Lower leg skin (tissue), 4 donors: ENCODE results near the gene DTNBP1. TPM values are rescaled to one million over a fixed set of nuclear protein-coding genes. Genes with fewer than 3 reads are reported as not detected.

Experiments used
- DNase-seq, 2 donors: peaks; one replicate each; pipeline ENCODE4 v3.0.0-alpha.2; 2019; ENCODE audit warnings: low spot score in 2 of 2
- H3K4me3 ChIP-seq: fragments of 200-600 bp; sonication (generic); 2 replicates; pipeline ENCODE4 v1.5.1; 2017; ENCODE audit warnings: mild to moderate bottlenecking, low read depth; ENCODE audit not compliant: poor library complexity, severe bottlenecking
- POLR2A ChIP-seq, 2 donors: fragments of 450-650 bp; IDR thresholded peaks; one replicate each; pipeline ENCODE4 v1.6.1; 2016 to 2017; ENCODE audit warnings: antibody characterized with exemption in 2 of 2, mild to moderate bottlenecking in 1 of 2, moderate library complexity in 1 of 2
- WGBS, 2 donors: methylation state at CpG; one replicate each; pipeline ENCODE4 v1.1.5; 2018; 5-methylcytosine and 5-hydroxymethylcytosine counted together
- intact Hi-C: fragments of 100-400 bp; cut with DNase I; formaldehyde crosslinking; loops from one replicate; pipeline ENCODE4 v1.15.0; 2023; ENCODE audit warnings: low total_unique reads
- total RNA-seq, 4 donors: library from RNA; depleted of rRNA; stranded (reverse); fragments of >200 nt; gene quantifications; one replicate each; pipeline ENCODE4 v1.1.0, GENCODE V29; 2016
- TF ChIP-seq, protein P1 (sequence below), 3 donors: fragments of 450-650 bp; IDR thresholded peaks; one replicate each; pipeline ENCODE4 v1.5.1; 2016; ENCODE audit warnings: antibody characterized with exemption in 3 of 3, mild to moderate bottlenecking in 3 of 3, moderate library complexity in 2 of 3

Gene DTNBP1
- total RNA-seq, 4 donors from 2014 or later, result 9.4 to 13.2 (median 11.6) TPM

DNA sequence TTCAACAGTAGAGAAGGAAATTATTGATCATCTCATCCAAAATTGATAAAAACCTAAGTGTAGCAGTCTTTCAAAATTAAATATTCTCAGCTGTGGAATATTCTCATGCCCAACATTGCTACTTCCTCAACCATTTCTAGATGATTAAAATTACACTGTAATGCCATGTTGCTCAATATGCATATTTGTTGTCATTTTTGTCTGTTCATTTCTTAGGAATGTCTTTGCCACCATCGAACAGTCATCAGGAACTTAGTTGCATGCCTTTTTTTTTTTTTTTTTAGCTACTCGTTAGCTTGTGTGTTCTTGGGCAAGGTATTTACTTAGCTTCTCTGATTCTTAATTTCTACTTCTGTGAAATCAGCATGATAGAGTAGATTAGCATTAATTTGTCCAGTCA is 188.6 kb downstream of the DTNBP1 start:
- DNase-seq, result no peak
- H3K4me3 ChIP-seq, result no peak overlapping the region
- no peak for TF ChIP-seq POLR2A (IDR thresholded peaks at IDR 0.05)
- TF ChIP-seq, protein P1, sequence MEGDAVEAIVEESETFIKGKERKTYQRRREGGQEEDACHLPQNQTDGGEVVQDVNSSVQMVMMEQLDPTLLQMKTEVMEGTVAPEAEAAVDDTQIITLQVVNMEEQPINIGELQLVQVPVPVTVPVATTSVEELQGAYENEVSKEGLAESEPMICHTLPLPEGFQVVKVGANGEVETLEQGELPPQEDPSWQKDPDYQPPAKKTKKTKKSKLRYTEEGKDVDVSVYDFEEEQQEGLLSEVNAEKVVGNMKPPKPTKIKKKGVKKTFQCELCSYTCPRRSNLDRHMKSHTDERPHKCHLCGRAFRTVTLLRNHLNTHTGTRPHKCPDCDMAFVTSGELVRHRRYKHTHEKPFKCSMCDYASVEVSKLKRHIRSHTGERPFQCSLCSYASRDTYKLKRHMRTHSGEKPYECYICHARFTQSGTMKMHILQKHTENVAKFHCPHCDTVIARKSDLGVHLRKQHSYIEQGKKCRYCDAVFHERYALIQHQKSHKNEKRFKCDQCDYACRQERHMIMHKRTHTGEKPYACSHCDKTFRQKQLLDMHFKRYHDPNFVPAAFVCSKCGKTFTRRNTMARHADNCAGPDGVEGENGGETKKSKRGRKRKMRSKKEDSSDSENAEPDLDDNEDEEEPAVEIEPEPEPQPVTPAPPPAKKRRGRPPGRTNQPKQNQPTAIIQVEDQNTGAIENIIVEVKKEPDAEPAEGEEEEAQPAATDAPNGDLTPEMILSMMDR (IDR thresholded peaks at IDR 0.05), result no peak
- intact Hi-C loops, result no loop called here
- 72 to 81% methylated on average over 2 of the region's 2 CpGs for WGBS, 2 donors

DNA sequence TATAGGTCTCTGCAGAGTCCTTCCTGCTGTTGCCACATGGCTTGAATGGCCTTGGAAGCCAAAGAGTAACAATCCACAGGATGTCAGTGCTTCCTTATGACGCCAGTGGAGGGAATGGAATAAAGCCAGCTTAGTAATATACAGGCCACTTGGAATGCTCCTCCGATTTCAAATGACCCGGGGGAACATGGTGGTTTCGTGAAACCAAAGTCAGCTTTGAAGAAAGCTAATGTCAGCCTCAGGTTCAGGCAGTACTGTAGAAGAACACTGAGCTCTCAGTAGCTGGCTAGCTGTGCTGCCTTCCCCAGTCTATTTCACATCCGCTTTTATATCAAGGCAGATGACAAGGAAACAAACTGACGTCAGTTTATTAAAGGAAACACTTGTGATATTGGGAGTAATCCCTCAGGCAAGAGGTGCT is 189.1 kb downstream of the DTNBP1 start:
- no peak overlapping the region for H3K4me3 ChIP-seq
- no peak for DNase-seq
- WGBS, 2 donors, result 52 to 71% methylated on average over 6 of the region's 6 CpGs
- intact Hi-C loops, result no loop called here
- TF ChIP-seq, protein P1 (IDR thresholded peaks at IDR 0.05), result no peak
- no peak for TF ChIP-seq POLR2A (IDR thresholded peaks at IDR 0.05)

DNA sequence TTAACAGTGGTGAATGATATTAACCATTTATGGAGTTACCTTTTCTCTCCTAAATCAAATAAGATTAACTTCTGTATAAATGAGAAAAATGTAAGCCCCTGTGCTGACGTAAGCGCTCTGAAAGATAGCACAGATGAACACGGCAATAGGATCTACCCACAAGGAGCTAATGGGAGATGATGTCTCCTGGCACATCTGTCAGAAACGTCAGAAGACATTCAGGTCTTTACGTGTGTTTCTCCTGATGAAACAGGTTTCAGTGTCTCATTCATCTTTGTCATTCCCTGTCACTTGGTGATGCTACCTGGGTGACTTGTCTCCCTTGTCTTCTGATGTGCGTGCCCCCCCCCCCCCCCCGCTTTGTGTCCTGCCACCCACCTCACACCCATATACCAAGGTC is 189.7 kb downstream of the DTNBP1 start:
- H3K4me3 ChIP-seq, result no peak overlapping the region
- DNase-seq, result no peak
- 74 to 79% methylated on average over 7 of the region's 7 CpGs for WGBS, 2 donors
- intact Hi-C loops, result no loop called here
- TF ChIP-seq POLR2A (IDR thresholded peaks at IDR 0.05), result no peak
- TF ChIP-seq, protein P1 (IDR thresholded peaks at IDR 0.05), result no peak
